ENCODE data around the gene MYO15A.

GRCh38 chr17:18084256-18084655 lies 24.3 kb upstream of the MYO15A start:
- TF ChIP-seq CTCF (tag by site-specific recombination; IDR thresholded peaks at IDR 0.05) (no peak), REST (tag by site-specific recombination; IDR thresholded peaks at IDR 0.05) (no peak), ZNF311 (tag by site-specific recombination; IDR thresholded peaks at IDR 0.05; ENCODE audit: borderline replicate concordance) (no peak), KLF9 (tag by site-specific recombination; IDR thresholded peaks at IDR 0.05; ENCODE audit: low read depth) (no peak), PBX3 (CRISPR knock-in tag; IDR thresholded peaks at IDR 0.05) (no peak), ZNF747 (tag by site-specific recombination; IDR thresholded peaks at IDR 0.05) (no peak)

Measured in HEK293 (cell line).